Measurements from ENCODE around the gene EXOSC3.
"Not testable (repeated sequence)": the region's sequence is repeated elsewhere in the genome, so short reads cannot be mapped to it uniquely, and the experiment has no call there.

Gene EXOSC3

DNA sequence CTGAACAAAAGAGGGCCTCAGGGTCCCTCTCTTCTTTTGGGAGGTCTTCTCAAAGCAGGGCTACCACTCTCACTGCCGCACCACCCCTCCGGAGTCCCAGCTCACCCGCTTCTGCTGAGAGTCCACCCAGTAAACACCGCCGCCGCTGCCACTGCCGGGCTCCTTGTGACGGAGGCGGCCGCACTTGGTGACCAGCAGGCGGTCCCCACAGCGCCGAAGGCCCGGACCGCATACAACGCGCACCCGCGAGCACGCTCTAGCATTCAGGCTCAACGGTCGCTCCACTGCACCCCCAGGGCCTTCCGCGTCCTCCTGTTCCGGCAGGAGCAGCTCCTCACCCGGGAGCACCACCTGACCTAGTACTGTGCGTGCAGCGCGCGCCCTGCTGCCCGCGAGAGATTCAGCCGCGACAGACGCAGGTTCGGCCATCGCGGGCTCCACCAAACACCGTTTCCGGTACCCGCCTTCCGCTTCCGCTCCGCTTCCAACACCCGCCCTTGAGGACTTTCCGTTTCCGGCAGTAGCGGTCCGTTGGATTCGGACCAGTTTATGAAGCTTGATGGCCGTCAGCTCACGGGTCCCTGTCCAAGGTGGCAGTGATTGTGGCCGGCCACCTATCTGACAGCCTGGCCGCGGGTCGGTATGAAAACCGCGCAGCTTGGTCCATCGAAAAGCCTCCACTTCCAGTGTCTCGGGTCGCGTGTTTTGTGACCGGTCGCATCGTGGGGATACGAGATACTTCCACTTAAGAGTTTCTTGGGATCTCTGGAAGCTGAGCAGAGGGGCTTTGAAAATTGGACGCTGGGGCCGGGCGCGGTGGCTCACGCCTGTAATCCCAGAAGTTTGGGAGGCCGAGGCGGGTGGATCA is at the start of gene EXOSC3:
TSS of gene EXOSC3 (minus strand) at position 449 of the 868 bp plus-strand sequence. CDS start at position 429, 20 bp downstream.
- DNase-seq (ENCODE audit: low spot score): peak; percentile 90

DNA sequence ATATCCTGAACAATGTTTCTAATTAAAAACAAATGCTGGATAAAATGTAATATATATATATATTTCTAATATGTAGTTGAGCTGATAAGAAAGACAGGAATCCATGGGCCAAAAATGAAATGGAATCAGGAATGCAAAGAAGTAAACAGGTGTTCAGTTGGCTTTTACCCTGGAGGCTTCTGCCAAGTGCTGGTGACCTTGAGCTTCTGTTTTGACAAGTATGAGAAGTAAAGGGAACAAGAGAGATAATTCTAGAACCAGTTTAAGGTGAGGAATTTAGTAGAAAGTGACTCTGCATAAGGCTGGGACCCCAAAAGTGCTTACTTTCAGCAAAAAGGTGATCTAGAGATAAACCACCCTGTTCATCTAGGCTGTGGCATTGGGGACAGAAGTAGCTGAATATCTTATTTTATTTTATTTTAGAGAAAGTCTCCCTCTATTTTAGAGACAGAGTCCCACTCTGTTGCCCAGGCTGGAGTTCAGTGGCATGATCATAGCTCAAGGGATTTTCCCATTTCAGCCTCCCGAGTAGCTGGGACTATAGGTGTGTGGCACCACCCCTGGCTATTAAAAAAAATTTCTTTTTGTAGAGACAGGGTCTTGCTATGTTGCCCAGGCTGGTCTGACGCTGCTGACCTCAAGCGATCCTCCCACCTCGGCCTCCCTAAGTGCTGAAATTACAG is 42.8 kb upstream of the EXOSC3 start:
- DNase-seq (ENCODE audit: low spot score): no peak

DNA sequence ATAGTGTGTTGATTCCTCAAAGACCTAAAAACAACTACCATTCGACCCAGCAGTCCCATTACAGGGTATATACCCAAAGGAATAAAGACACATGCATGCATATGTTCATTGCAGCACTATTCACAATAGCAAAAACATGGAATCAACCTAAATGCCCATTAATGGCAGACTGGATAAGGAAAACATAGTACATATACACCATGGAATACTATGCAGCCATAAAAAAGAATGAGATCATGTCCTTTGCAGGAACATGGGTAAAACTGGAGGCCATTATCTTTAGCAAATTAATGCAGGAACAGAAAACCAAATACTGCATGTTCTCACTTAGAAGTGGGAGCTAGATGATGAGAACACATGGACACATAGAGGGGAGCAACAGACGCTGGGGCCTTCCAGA is 40.3 kb upstream of the EXOSC3 start:
- not testable (repeated sequence) for DNase-seq (ENCODE audit: low spot score)

DNA sequence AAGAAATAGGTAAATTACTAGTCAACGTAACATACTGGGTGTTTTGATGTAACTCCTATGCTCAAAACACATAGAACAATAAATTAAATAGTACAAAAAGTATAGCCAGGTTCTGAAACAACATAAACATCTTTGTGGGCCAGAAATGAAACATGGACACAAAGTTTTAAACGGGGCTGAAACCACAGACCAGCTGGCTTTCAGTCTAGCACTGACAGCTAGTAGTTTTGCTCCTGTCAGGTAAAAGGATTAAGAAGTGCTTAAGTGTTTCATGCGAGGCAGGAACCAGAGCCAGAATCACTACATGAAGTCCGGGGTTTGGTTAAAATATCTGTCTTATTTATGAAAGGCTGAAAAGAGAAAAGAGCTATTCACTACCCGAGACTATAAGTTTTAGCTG is 35.3 kb upstream of the EXOSC3 start:
- DNase-seq (ENCODE audit: low spot score): no peak

DNA sequence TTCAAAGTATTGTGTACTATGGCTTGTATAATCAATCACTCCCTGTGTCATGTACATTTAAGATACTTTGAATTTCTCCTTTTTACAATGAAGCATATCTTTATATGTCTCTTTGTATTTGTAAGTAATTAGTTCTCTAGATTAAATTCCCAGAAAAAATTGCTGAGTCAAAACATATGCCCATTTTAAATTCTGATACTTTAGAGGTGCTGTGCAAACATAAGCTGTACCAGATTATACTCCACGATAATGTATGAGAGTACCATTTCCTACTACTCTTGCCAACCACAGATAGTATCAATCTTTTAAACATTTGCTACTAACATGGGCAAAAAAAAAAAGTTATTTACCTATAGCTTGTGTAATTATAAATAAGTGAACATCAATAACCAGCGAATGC is 34.0 kb upstream of the EXOSC3 start:
- DNase-seq (ENCODE audit: low spot score): no peak

DNA sequence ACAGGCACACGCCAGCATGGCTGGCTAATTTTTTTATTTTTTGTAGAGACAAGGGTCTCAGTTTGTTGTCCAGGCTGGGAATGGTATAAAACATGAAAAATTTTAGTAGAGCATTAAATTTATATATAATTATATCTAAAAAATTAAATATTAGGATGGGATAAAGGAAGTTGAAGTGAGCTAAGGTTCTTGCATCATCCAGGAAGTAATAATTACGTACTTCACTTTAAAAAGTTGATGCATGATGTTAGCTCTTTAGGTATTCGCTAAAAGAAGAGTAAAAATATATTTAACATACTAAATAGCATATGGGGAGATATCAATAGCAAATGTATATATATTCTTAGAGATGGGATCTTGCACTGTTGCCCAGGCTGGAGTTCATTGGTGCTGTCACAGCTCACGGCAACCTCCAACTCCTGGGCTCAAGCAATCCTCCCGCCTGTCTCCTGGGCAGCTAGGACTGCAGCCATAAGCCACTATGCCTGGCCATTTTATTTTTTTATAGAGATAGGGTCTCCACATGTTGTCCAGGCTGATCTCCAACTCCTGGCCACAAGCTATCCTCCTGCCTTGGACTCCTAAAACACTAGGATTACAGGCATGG is 28.0 kb upstream of the EXOSC3 start:
- no peak for DNase-seq (ENCODE audit: low spot score)

DNA sequence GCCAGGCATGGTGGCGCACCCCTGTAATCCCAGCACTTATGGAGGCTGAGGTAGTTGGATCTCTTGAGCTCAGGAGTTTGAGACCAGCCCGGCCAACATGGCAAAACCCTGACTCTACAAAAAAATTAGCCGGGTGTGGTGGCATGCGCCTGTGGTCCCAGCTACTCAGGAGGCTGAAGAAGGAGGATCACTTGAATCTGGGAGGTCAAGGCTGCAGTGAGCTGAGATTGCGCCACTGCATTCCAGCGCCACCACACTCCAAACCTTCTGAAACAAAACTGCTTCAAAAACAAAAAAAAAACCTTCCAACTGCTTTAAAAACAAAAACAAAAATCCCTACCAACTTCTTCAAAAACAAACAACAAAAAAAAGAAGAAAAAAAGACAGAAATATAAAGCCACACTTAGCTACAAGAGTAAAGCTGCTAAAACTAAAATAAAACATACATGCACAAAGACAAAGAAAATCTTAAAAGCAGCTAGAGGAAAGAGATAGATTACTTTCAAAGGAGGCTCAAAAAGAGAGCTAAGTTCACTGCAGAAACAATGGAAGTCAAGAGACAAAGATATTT is 27.1 kb upstream of the EXOSC3 start:
- DNase-seq (ENCODE audit: low spot score): no peak

DNA sequence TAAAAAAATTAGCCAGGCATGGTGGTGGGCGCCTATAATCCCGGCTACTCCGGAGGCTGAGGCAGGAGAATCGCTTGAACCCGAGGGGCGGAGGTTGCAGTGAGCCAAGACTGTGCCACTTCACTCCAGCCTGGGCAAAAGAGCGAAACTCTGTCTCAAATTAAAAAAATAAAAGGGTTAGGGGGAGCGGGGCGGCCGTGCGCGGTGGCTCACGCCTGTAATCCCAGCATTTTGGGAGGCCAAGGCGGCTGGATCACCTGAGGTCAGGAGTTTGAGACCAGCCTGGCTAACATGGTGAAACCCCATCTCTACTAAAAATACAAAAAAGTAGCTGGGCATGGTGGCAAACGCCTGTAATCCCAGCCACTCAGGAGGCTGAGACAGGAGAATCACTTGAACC is 24.8 kb upstream of the EXOSC3 start:
- not testable (repeated sequence) for DNase-seq (ENCODE audit: low spot score)

DNA sequence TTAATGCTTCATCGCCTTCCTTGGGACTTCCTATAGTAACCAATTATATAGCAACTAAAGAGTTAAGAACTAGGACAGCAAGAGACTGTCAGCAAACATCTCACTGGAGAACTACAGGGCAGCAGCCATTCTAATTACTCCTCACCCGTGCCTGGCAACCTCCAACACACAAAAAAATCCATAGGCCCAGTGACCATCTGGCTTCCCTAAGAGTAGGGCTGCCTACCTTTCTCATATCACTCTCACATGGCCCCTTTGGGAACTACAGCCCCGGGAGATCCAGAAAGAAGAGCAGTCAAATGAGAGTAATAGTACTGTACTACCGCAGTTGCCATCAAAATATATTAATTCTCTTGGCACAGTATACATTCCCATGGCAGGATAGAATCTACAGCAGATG is 21.4 kb upstream of the EXOSC3 start:
- DNase-seq (ENCODE audit: low spot score): no peak

DNA sequence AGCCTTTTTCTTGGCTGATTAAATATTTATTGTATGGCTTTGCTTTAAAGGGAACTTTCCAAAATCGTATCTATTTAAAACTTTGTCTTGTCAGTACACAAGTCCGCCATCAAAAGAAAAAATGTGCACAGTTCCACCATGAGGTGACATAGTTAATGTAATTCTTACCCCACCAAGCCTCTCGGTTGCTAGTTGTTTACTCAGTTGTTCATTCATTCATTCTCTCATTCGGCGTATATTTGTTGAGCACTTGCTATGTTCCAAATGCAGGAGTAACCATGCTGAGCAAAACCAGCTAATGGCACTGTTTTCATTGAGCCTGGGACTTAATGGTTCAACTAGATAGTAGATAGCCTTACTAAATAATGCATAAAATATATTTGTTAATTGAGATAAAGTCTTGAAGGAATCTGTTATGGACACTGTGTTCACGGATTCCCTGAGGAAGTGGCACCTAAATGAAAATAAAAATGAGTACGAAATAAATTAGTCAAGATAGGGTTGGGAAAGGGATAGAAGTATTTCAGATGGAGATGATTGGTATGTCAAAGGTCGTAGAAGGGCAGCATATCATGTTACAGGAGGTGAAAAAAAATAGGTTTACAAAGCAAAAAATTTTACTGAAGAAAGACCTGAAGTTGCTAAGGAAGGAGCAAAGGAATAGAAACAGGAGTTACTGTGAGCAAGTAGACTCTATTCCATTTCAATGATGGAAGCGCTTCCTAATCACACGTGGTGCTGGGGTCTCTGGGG is 17.3 kb upstream of the EXOSC3 start:
- no peak for DNase-seq (ENCODE audit: low spot score)

DNA sequence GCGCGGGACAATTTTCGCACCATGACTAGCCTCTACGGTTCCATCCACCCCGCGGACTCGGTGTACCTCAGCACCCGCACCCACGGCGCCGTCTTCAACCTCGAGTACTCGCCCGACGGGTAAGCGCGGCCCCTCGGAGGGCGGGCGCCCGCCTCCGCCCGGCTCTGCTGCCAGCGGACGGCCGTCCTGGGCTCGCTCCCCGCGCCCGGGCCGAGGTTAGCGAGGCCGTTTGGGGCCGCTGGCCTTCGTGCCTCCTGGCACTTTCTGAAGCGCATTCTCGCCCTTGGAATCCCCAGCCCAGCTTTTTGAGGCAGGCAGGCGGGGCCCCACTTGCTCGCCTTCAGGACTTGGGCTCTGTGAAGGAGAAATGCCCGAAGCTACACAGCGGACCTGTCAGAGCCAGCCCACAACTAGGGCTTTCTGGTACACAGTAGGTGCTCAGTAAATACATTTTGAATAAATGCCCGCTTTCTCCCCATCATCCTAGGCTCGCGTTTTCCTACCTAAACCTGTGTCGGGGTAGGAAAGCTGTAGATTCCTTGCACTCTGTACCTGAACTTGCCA is 16.5 kb upstream of the EXOSC3 start:
- peak; percentile 59 for DNase-seq (ENCODE audit: low spot score)

DNA sequence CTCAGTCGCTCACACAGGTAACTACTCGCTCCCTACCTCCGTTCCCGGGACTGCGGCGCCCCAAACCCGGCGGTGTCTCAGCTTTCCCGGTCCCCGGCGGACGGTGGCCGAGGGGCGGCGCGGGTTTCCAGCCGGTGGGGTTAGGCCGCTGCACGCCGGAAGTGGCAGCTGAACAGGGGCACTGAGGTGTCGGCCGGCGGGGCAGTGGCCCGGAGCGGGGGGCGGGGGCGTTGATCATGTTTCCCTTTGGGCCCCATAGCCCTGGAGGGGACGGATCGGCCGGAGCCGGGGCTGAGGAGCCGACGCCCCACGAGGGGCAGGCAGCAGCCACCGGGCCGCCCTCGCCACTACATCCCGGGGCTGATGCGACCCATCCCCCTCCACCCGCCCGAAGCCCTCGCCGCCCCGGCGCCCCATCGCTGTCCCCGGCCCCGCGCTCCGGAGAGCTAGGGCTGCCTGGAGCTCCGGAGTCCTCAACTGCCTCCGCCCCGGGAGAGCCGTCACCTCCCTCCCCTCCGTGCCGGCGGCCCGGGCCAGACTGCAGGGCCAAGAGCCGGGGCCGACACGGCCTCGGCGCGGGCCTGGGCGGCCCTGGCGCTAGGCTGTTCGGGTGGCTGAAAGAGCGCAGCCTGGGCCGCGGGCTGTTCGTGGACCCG is 15.9 kb upstream of the EXOSC3 start, which contains the start of gene DCAF10:
TSS of gene DCAF10 (plus strand) at position 167 of the 656 bp plus-strand sequence. CDS start at position 237, 70 bp downstream.
- peak; percentile 91 for DNase-seq (ENCODE audit: low spot score)

DNA sequence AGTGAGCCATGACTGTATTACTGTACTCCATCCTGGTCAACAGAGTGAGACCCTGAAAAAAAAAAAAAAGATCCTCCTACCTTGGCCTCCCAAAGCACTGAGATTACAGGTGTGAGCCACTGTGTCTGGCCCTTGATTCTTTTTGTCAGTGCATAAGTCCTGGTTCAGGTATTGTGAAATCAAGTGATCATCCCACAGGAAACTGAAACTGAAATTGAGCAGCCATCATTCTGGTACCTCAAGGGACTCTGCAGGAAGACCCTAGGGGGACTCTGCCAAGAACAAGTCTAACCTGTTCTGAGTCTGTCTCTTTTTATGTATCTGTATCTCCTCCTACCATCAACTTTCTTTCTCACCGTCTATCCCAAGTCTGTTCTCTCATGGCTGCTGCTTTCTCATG is 13.8 kb upstream of the EXOSC3 start:
- no peak for DNase-seq (ENCODE audit: low spot score)

DNA sequence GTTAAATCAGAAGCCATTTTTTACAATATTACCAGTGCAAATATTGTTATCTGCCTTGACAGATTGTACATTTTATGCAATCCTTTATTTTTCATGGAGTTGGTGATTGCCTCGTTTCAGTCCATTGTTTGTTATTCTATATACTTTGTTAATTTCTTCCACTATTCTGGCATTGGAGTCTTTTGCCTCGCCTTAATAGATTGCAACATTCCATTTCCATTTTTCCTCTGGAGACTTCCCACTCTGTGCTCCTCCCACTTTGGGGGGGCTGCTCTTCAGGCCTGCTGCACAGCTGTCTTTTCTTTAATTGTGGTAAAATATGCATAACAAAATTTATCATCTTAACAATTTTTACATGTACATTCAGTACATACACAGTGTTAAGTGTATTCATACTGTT is 11.4 kb upstream of the EXOSC3 start:
- no peak for DNase-seq (ENCODE audit: low spot score)

DNA sequence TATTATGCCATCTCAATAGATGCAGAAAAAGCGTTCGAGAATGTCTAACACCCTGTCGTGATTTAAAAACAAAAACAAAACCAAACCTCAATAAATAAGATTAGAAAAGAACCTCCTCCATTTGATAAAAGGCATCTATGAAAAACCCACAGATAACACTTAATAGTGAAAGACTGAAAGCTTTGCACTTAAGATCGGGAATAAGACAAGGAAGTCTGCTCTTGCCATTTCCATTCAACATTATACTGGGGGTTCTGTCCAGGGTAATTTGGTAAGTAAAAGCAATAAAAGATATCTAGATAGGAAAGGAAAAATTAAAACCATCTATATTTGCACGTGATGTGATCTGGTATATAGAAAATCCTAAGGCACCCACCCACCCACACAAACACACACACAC is 7.3 kb upstream of the EXOSC3 start:
- no peak for DNase-seq (ENCODE audit: low spot score)

DNA sequence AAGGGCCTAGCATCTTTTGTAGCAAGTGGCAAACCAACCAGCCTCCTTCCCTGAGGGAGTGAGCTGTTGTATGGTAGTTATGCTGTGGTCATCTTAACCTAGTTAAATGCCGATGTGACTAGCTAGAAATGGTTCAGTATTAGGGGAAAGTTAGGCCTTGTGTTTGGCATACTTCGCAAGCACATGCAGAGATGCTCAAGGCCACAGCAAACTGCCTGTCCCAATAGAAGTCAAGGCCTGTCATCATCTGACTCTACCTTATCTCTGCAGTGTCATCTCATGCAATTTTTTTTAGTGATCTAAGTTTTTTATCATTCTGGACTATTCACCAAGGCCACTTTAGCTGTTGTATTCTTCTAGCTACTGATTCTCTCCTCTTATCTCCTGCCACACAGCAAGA is 5.2 kb upstream of the EXOSC3 start:
- DNase-seq (ENCODE audit: low spot score): no peak

DNA sequence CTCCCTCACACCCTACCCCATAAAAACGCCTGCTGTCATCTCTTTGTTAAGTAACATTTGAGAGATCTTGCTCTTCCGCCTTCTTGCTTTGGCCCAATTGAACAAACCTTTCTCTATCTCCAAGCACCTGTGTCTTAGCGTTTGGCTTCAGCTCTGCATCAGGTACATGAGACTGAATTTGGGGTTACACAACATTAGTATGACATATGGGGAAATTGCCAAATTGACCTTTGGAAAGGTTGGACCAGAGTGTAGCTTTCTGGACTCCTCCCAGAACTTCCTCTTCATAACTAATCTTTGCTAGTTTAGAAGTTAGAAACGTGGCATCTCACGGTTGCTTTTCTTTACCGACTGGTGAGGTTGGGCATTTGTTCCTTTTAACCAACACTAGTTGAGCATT is 3.5 kb upstream of the EXOSC3 start:
- DNase-seq (ENCODE audit: low spot score): no peak

DNA sequence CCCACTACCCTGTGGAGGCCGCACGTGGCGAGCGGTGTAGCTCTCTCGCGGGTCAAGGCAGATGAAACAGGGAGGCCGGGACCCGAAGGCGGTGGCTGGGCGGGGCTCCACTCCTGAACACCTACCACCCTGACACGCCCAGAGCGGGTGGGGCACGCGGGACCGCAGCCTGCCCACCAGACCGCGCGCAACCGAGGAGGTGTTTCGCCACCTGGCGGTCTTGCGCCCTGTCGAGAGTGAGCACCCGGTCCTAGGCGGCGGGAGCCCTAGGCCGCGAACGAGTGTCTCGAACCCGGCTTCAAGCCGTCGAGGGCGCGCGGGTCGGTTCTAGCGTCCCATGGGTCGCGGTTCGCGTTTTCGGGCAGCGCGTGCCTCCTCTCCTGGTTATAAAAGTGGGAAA is 2.2 kb upstream of the EXOSC3 start:
- no peak for DNase-seq (ENCODE audit: low spot score)

DNA sequence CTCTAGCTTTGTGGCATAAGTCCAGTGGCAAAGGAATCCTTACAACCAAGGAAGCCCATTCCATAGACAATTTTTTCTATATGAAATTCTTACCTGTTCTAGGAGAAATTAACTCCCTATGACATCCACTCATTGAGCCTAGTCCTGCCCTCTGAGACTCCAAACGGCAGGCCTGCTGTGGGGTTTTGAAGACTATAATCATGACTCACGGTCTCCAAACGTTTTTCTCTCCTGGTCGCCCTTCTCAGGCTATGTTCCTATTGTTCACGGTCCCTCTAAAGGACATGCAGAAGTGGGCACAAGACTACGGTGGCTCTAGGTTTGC is 611 bp downstream of the EXOSC3 start:
- peak; percentile 33 for DNase-seq (ENCODE audit: low spot score)

DNA sequence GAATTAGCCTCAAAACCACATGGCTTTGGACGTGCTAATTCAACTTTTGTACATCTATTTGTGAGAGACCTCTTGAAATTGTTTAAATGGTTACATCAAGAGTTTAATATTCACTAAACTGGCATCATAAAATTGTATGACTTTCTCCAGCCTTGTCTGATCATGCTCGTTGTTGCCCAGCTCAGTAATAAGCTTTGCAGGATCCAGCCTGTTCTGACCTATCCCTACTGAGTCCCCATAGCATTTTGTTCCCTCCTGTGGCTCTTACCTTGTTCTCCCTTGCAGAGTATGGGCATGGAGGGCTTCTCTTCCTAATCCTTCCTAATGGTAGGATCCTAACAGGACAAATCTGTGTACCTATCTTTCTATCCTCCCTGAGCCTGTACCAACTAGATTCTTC is 6.3 kb downstream of the EXOSC3 start:
- no peak for DNase-seq (ENCODE audit: low spot score)

DNA sequence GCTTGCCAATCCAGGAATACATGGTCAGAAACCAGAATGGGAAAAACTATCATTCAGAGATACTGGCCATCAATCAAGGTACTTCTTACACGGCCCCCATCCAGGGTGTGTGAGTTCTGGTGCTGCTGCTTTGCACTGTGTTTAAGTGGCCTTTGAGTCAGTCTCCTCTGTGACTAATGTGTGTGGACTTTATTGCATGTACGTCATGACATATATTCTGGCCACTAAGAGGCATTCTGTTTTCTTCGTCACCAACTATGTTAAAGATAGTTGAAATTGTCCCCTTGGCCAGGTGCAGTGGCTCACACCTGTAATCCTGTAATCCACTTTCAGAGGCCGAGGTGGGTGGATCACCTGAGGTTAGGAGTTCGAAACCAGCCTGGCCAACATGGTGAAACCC is 8.5 kb downstream of the EXOSC3 start:
- no peak for DNase-seq (ENCODE audit: low spot score)

Data from AG08396 (cell line).